Coronary artery (tissue), 2 donors: ENCODE results near the gene DHRSX.

ENCODE experiments used
- DNase-seq: peaks from one replicate; pipeline ENCODE4 v3.0.0-alpha.2; 2017; ENCODE audit warnings: low spot score
- H3K27ac ChIP-seq, 2 donors: fragments of 200-600 bp; sonication (generic); one replicate each; pipeline ENCODE4 v1.5.1; 2016 to 2019
- H3K4me3 ChIP-seq: fragments of 200-600 bp; sonication (generic); 2 replicates; pipeline ENCODE4 v1.5.1; 2016; ENCODE audit warnings: mild to moderate bottlenecking, moderate library complexity
- TF ChIP-seq, protein P1 (sequence below): fragments of 200-600 bp; sonication (generic); IDR thresholded peaks from one replicate; pipeline ENCODE4 v1.5.1; 2019; ENCODE audit warnings: antibody characterized with exemption

DHRSX gene

GRCh38 chrX:2192584-2193272 lies 308.0 kb downstream of the DHRSX start:
- DNase-seq, result no peak
- H3K27ac ChIP-seq, result no peak overlapping the region
- TF ChIP-seq, protein P1, sequence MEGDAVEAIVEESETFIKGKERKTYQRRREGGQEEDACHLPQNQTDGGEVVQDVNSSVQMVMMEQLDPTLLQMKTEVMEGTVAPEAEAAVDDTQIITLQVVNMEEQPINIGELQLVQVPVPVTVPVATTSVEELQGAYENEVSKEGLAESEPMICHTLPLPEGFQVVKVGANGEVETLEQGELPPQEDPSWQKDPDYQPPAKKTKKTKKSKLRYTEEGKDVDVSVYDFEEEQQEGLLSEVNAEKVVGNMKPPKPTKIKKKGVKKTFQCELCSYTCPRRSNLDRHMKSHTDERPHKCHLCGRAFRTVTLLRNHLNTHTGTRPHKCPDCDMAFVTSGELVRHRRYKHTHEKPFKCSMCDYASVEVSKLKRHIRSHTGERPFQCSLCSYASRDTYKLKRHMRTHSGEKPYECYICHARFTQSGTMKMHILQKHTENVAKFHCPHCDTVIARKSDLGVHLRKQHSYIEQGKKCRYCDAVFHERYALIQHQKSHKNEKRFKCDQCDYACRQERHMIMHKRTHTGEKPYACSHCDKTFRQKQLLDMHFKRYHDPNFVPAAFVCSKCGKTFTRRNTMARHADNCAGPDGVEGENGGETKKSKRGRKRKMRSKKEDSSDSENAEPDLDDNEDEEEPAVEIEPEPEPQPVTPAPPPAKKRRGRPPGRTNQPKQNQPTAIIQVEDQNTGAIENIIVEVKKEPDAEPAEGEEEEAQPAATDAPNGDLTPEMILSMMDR, result no peak
- H3K4me3 ChIP-seq, result no peak overlapping the region

GRCh38 chrX:2188840-2189239 lies 311.9 kb downstream of the DHRSX start:
- no peak for DNase-seq
- Histone ChIP-seq H3K4me3 (no peak overlapping the region), H3K27ac (no peak overlapping the region)
- TF ChIP-seq, protein P1, result no peak

DNA sequence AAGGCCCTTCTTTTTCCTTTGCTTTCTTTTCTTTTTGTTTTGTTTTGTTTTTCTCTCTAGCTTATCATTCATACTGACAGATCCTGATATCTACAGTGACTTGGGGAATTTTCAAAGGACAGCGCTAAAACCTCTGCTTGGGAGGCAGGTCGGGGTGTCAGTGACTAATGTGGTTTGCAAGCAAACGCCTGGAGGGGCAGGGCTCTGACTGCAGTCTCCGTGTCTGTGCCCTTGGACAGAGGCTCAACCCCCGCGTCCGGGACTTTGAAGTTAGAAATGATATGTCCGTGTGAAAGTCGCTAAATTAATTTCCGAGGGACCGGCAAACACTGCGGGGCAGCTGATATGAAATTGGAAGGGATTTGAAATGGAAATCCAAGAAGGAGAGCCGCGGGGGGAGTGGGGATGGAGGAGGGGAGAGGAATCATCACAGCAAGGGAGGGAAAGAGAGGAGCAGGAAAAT lies 312.4 kb downstream of the DHRSX start:
- Histone ChIP-seq H3K4me3 (no peak overlapping the region), H3K27ac (no peak overlapping the region)
- DNase-seq, result no peak
- TF ChIP-seq, protein P1, result no peak

DNA sequence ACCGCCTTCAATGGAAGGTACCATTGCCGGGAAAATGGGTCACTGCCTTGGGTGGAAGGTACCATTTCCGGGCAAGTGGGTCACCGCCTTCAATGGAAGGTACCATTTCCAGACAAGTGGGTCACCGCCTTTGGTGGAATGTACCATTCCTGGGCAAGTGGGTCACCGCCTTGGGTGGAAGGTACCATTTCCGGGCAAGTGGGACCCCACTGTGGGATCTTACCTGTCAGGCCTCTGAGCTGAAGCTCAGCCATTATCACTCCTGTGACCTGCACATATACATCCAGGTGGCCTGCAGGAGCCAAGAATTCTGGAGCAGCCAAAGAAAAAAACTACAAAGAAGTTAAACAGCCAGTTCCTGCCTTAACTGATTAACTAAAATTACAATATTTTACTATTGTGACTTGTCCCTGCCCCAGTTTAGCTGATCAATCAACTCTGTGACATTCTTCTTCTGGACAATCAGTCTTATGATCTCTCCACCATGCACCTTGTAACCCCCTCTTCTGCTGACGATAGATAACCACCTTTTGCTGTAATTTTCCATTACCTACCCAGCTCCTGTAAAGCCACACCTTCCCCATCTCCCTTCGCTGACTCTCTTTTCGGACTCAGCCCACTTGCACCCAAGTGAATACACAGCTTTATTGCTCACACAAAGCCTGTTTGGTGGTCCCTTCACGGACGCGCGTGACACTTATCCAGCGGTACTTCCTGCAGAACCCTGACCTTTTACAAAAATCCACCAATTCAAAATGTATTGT lies 313.2 kb downstream of the DHRSX start:
- TF ChIP-seq, protein P1, result no peak
- DNase-seq, result no peak

DNA sequence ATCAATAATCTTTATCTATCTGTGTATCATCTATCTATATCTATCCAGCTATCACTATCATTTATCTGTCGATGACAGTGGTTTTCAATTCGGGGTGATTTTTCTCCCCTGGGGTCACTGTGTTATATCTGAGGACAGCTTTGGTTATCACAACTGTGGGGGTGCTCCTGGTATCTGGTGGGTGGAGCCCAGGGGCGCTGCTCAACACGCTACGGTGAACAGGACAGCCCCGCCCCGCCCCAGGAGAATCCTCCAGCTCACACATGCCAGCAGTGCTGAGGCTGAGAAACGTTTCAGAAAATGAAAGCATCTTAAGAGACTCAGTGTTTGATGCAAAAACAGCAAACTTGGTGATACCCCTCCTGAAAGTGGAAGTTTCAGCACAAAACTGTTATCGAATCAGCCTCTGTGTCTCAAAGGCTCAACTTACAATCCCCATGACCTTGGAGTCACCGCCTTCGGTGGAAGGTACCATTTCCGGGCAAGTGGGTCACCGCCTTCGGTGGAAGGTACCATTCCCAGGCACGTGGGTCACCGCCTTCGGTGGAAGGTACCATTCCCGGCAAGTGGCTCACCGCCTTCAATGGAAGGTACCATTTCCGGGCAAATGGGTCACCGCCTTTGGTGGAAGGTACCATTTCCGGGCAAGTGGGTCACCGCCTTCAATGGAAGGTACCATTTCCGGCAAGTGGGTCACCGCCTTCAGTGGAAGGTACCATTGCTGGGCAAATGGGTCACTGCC lies 315.3 kb downstream of the DHRSX start:
- H3K27ac ChIP-seq, result no peak overlapping the region
- no peak overlapping the region for H3K4me3 ChIP-seq
- TF ChIP-seq, protein P1, result no peak
- DNase-seq, result no peak

More for the DNA sequence above, 313.2 kb downstream of the DHRSX start:
- Histone ChIP-seq H3K27ac (no peak overlapping the region), H3K4me3 (no peak overlapping the region)

DNA sequence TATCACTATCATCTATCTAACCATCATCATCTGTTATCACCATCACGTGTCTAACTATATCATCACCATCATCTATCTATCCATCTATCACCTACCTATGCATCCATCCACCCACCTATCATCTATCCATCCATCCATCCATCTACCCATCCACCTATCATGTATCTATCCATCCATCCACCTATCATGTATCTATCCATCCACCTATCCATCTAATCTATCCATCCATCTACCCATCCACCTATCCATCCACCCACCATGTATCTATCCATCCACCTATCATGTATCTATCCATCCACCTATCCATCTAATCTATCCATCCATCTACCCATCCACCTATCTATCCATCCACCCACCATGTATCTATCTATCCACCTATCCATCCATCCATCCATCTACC lies 316.7 kb downstream of the DHRSX start:
- DNase-seq, result no peak
- TF ChIP-seq, protein P1, result no peak
- Histone ChIP-seq H3K4me3 (no peak overlapping the region), H3K27ac (no peak overlapping the region)
